GM12874 (cell line): ENCODE data around the gene JPH3.

Experiments used
- CTCF ChIP-seq: IDR thresholded peaks from 2 replicates; pipeline ENCODE4 v1.5.1; 2011; ENCODE audit warnings: low read depth, mild to moderate bottlenecking, control low read depth, low read length, moderate library complexity; ENCODE audit not compliant: insufficient read depth

JPH3 gene

GRCh38 chr16:87680272-87680644, 78.0 kb downstream of the JPH3 start:
- no peak for TF ChIP-seq CTCF

- TF ChIP-seq CTCF = peak; percentile 53
Observed at GRCh38 chr16:87681981-87682570, 79.8 kb downstream of the JPH3 start.

- no peak for TF ChIP-seq CTCF
Observed at GRCh38 chr16:87682852-87683399, 80.6 kb downstream of the JPH3 start.

GRCh38 chr16:87684106-87684677, 81.9 kb downstream of the JPH3 start:
- no peak for TF ChIP-seq CTCF

GRCh38 chr16:87684711-87685404, 82.5 kb downstream of the JPH3 start:
- TF ChIP-seq CTCF = no peak

GRCh38 chr16:87685405-87685755, 83.1 kb downstream of the JPH3 start:
- TF ChIP-seq CTCF = no peak

- TF ChIP-seq CTCF = no peak
Observed at GRCh38 chr16:87685766-87686165, 83.5 kb downstream of the JPH3 start.
